ENCODE measurements around the gene PSMA5.
"Not testable (repeated sequence)": the region's sequence is repeated elsewhere in the genome, so short reads cannot be mapped to it uniquely, and the experiment has no call there.

PSMA5 gene

DNA sequence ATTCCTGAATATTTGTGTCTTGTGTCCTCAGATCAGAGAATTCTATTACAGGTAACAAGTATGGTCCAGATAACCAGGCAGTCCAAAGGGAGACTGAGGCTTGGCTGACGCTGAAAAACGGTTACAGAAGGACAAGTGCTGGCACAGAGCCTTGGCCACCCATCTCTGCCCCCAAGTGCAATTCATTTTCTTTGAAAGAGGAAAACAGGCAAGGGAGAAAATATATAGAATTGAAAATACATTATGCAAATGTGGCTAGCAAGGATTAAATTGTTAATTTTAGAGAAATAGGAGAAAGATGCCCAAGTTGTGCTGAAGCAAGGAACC lies 29.8 kb downstream of the PSMA5 start:
- no peak for DNase-seq
- H3K4me3 ChIP-seq (ENCODE audit: low read depth, low read length) = peak overlapping the region; percentile 63
- peaks cover 7% of the 10 kb centered on the region for H3K36me3 ChIP-seq (replicated peaks)
- in situ Hi-C loops (cut with HindIII; ENCODE audit: low pct_ligation_motif_present, low sequenced_read_pairs) = no loop called here
- H3K27ac ChIP-seq = peak overlapping the region; percentile 78
- TF ChIP-seq, protein P1, sequence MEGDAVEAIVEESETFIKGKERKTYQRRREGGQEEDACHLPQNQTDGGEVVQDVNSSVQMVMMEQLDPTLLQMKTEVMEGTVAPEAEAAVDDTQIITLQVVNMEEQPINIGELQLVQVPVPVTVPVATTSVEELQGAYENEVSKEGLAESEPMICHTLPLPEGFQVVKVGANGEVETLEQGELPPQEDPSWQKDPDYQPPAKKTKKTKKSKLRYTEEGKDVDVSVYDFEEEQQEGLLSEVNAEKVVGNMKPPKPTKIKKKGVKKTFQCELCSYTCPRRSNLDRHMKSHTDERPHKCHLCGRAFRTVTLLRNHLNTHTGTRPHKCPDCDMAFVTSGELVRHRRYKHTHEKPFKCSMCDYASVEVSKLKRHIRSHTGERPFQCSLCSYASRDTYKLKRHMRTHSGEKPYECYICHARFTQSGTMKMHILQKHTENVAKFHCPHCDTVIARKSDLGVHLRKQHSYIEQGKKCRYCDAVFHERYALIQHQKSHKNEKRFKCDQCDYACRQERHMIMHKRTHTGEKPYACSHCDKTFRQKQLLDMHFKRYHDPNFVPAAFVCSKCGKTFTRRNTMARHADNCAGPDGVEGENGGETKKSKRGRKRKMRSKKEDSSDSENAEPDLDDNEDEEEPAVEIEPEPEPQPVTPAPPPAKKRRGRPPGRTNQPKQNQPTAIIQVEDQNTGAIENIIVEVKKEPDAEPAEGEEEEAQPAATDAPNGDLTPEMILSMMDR (IDR thresholded peaks at IDR 0.05; ENCODE audit: low read depth, low read length, missing control alignments) = no peak
- H3K27me3 ChIP-seq (replicated peaks) = no peaks in the 10 kb centered on the region

DNA sequence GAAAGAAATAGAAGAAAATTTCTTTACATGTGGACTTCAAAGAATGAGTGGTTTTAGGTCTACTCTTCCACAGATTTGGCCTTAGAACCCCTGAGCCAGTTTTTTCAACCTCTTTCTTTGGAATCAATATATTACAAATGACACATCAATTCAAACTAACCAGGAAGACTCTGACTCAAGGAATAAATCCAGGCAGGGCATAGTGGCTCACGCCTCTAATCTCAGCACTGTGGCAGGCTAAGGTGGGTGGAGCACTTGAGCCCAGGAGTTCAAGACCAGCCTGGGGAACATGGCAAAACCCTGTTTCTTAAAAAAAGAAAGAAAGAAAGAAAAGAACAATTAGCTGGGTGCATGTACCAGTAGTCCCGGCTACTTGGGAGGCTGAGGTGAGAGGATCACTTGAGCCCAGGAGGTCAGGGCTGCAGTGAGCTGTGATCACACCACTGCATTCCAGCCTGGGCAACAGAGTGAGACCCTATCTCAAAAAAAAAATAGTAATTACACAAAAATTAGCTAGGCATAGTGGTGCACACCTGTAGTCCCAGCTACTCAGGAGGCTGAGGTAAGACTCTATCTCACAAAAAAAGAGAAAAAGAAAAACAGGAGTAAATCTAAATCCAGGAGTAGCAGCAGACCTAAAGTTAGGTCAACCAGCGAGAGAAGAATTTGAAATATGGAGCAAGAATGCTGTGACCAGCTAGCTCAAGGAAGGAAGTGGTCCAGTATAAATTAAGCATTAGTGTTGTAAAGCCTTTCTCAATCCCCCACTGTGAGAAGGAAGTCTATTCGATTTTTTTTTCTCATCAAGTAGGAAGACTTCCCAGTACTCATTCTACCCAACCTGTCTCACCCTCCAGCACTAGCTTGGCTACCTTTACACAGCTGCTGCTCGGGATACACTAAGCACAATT lies 30.4 kb downstream of the PSMA5 start:
- TF ChIP-seq, protein P1 (IDR thresholded peaks at IDR 0.05; ENCODE audit: low read depth, low read length, missing control alignments) = no peak
- H3K4me3 ChIP-seq (ENCODE audit: low read depth, low read length) = peak overlapping the region; percentile 63
- H3K27ac ChIP-seq = peak overlapping the region; percentile 78
- in situ Hi-C loops (cut with HindIII; ENCODE audit: low pct_ligation_motif_present, low sequenced_read_pairs) = no loop called here
- H3K27me3 ChIP-seq (replicated peaks) = no peaks in the 10 kb centered on the region
- DNase-seq = peak; percentile 44
- H3K36me3 ChIP-seq (replicated peaks) = peaks cover 2% of the 10 kb centered on the region

DNA sequence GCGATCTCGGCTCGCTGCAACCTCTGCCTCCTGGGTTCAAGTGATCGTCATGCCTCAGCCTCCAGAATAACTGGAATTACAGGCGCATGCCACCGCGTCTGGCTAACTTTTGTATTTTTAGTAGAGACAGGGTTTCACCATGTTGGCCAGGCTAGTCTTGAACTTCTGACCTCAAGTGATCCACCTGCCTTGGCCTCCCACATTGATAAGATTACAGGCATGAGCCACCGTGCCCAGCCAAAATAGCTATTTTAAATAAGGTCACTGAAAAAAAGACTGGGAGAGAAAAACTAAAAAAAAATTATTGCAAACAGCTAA lies 31.0 kb downstream of the PSMA5 start:
- peak; percentile 72 for DNase-seq
- H3K27me3 ChIP-seq (replicated peaks); H3K4me3 ChIP-seq (ENCODE audit: low read depth, low read length); in situ Hi-C loops (cut with HindIII; ENCODE audit: low pct_ligation_motif_present, low sequenced_read_pairs); H3K36me3 ChIP-seq (replicated peaks): not testable (repeated sequence)
- H3K27ac ChIP-seq = peak overlapping the region; percentile 78

DNA sequence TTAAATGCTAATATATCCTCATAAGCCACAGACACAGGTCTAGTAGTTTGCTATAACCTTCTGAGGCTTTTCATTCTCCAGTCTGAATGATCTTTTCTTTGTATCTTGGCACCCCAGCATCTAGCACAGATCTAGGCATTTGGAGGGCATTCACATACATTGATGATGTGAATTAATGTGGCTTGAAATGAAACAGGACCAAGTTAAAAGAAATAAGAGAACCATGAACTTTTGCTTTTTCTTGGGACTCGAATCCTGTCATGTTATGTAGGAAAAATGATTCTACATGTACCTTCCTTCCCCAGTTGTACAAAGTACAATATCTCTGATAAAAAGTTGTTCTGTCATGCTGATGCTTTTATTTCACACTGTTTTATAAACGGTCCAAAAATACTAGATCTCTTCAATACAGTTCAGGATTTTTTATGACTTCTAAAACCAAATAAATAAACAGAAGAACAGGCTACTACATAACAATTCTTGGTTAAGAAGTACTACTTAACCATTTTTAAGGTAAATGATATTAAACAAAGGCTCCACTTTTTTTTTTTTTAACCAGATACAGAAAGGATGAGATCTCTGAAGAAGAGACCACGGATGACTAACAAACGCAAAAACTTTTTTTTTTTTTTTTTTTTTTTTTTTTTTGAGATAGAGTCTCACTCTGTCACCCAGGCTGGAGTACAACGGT lies 31.5 kb downstream of the PSMA5 start:
- Histone ChIP-seq H3K27me3 (replicated peaks) (no peaks in the 10 kb centered on the region), H3K4me3 (ENCODE audit: low read depth, low read length) (no peak overlapping the region), H3K27ac (peak overlapping the region; percentile 78), H3K36me3 (replicated peaks) (no peaks in the 10 kb centered on the region)
- TF ChIP-seq, protein P1 (IDR thresholded peaks at IDR 0.05; ENCODE audit: low read depth, low read length, missing control alignments) = no peak
- DNase-seq = no peak
- in situ Hi-C loops (cut with HindIII; ENCODE audit: low pct_ligation_motif_present, low sequenced_read_pairs) = no loop called here

DNA sequence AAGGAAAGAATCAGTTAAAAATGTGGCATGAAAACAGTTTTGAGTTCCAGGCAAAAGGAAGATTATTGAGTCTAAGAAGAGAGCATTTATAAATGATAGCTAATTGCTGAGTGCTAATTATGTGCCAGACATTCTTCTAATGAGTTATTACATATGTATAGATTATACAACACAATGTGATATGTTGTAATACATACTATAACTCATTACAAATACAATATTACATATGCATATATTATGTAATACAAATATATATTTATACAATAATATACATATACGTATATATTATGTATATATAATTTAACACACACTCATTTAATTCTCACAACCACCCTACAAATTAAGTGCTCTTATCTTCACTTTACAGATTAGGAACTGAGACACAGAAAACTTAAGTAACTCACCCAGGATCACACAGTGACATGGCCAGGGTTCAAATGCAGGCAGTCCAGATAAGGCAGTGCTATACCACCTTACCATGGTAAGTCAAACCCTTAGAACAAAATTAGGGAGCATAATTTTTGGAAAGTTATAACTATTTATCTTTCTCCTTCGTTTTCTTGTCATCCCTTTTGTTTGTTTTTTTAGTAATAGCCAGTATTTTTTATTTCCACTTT lies 32.5 kb downstream of the PSMA5 start:
- peak overlapping the region; percentile 78 for H3K27ac ChIP-seq

More for the DNA sequence above, 32.5 kb downstream of the PSMA5 start:
- no peaks in the 10 kb centered on the region for H3K36me3 ChIP-seq (replicated peaks)
- in situ Hi-C loops (cut with HindIII; ENCODE audit: low pct_ligation_motif_present, low sequenced_read_pairs) = no loop called here
- no peak overlapping the region for H3K4me3 ChIP-seq (ENCODE audit: low read depth, low read length)
- DNase-seq = no peak
- TF ChIP-seq, protein P1 (IDR thresholded peaks at IDR 0.05; ENCODE audit: low read depth, low read length, missing control alignments) = no peak
- H3K27me3 ChIP-seq (replicated peaks) = no peaks in the 10 kb centered on the region

Measured in brain microvascular endothelial cell (primary cell).